GM12872 (cell line): Measurements from ENCODE around the gene TMEM121B.

Experiments used
- CTCF ChIP-seq: IDR thresholded peaks from 3 replicates; pipeline ENCODE4 v1.5.1; 2011; ENCODE audit warnings: low read depth, mild to moderate bottlenecking, low read length, moderate library complexity; ENCODE audit not compliant: insufficient read depth

The TMEM121B gene

GRCh38 chr22:17086788-17087497, 34.2 kb downstream of the TMEM121B start:
- TF ChIP-seq CTCF, result no peak

GRCh38 chr22:17086296-17086695, 34.9 kb downstream of the TMEM121B start:
- TF ChIP-seq CTCF, result no peak

GRCh38 chr22:17085277-17086181, 35.6 kb downstream of the TMEM121B start:
- TF ChIP-seq CTCF, result no peak

GRCh38 chr22:17084554-17085276, 36.4 kb downstream of the TMEM121B start, which contains the start of gene IL17RA:
TSS of gene IL17RA (plus strand) at chr22:17085000. CDS start at chr22:17085092, 92 bp downstream.
- no peak for TF ChIP-seq CTCF

GRCh38 chr22:17083811-17084441, 37.2 kb downstream of the TMEM121B start:
- TF ChIP-seq CTCF, result no peak

- TF ChIP-seq CTCF, result no peak
Observed at GRCh38 chr22:17083255-17083654, 37.9 kb downstream of the TMEM121B start.
